Activated CD8-positive, alpha-beta memory T cell treated with anti-CD3 and anti-CD28 coated beads for 1 hour (primary cell): ENCODE results near the gene STOM.

Source experiments
- DNase-seq, 2 donors: peaks; one replicate each; pipeline ENCODE4 v3.0.0-alpha.2; 2020; ENCODE audit warnings: low read depth in 1 of 2; ENCODE audit errors: extremely low read depth in 1 of 2

The STOM gene

DNA sequence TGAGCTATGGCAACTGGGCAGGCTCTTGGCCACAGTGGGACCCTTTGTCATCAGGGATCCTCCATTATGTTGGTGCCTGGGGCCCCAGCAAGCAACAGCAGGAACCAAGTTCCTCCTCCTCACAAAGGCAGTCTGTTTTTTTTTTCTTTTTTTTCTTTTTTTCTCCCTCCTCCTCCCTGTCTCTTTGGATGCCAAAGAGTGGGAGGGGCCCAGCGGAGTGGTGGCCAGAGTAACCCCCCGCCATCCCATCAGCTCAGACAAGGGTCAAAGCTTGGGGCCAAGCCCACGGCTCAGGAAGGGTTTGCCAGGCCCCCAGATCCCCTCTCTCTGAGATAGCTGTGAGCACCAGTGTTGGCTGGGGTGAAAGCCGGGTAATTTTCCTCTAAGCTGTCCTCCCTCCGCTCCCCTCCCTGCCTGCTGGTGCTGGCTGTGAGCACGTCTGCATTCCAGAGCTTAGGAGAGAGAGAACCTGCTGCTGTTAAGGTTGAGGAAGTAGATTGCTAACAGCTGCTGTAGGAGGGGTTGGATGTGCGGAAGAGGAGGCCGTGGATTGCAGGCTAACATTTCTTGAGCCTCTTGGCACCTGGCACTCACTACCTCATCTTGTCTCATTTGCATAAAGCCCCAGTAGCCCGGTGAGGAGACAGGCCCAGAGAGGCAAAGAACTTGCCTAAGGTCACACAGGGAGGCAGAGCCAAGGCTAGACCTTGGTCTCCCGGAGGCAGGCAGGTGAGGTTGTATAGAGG, 80.9 kb downstream of the STOM start:
- no peak for DNase-seq
